Measurements from ENCODE around the gene RAD51B.

Gene RAD51B

GRCh38 chr14:67916430-67916829 lies 96.9 kb downstream of the RAD51B start:
- no peaks in the 10 kb centered on the region for H3K36me3 Mint-ChIP-seq
- H3K4me1 Mint-ChIP-seq: no peaks in the 10 kb centered on the region
- DNase-seq (ENCODE audit: low spot score in 2 of 2) (no peak), ATAC-seq (no peak)
- H3K4me3 Mint-ChIP-seq: no peak overlapping the region
- no peaks in the 10 kb centered on the region for H3K9me3 Mint-ChIP-seq
- no peak overlapping the region for H3K27ac Mint-ChIP-seq

GRCh38 chr14:67917006-67917405 lies 97.4 kb downstream of the RAD51B start:
- Mint-ChIP-seq H3K27ac (no peak overlapping the region), H3K9me3 (no peaks in the 10 kb centered on the region), H3K36me3 (no peaks in the 10 kb centered on the region), H3K4me3 (no peak overlapping the region), H3K4me1 (no peaks in the 10 kb centered on the region)
- DNase-seq (ENCODE audit: low spot score in 2 of 2) (no peak), ATAC-seq (no peak)

GRCh38 chr14:67918838-67919237 lies 99.3 kb downstream of the RAD51B start:
- Mint-ChIP-seq H3K9me3 (no peaks in the 10 kb centered on the region), H3K36me3 (no peaks in the 10 kb centered on the region), H3K4me3 (no peak overlapping the region), H3K4me1 (no peaks in the 10 kb centered on the region), H3K27ac (no peak overlapping the region)
- DNase-seq (ENCODE audit: low spot score in 2 of 2): no peak
- ATAC-seq: no peak

GRCh38 chr14:67919259-67920032 lies 99.9 kb downstream of the RAD51B start:
- H3K36me3 Mint-ChIP-seq: no peaks in the 10 kb centered on the region
- H3K27ac Mint-ChIP-seq: no peak overlapping the region
- DNase-seq (ENCODE audit: low spot score in 2 of 2) (no peak), ATAC-seq (no peak)
- H3K4me1 Mint-ChIP-seq: no peaks in the 10 kb centered on the region
- H3K9me3 Mint-ChIP-seq: no peaks in the 10 kb centered on the region
- no peak overlapping the region for H3K4me3 Mint-ChIP-seq

GRCh38 chr14:67926821-67927220 lies 107.2 kb downstream of the RAD51B start:
- DNase-seq (ENCODE audit: low spot score in 2 of 2) (no peak), ATAC-seq (no peak)
- Mint-ChIP-seq H3K36me3 (no peaks in the 10 kb centered on the region), H3K9me3 (peaks cover 18% of the 10 kb centered on the region), H3K4me3 (no peak overlapping the region), H3K4me1 (no peaks in the 10 kb centered on the region), H3K27ac (no peak overlapping the region)

- no peaks in the 10 kb centered on the region for H3K36me3 Mint-ChIP-seq
- H3K27ac Mint-ChIP-seq: no peak overlapping the region
- H3K9me3 Mint-ChIP-seq: peaks cover 20% of the 10 kb centered on the region
- DNase-seq (ENCODE audit: low spot score in 2 of 2) (no peak), ATAC-seq (no peak)
- no peak overlapping the region for H3K4me3 Mint-ChIP-seq
- no peaks in the 10 kb centered on the region for H3K4me1 Mint-ChIP-seq
Measured at GRCh38 chr14:67927244-67927643, 107.7 kb downstream of the RAD51B start.

GRCh38 chr14:67928375-67928774 lies 108.8 kb downstream of the RAD51B start:
- Mint-ChIP-seq H3K36me3 (no peaks in the 10 kb centered on the region), H3K4me1 (no peaks in the 10 kb centered on the region), H3K9me3 (peaks cover 20% of the 10 kb centered on the region), H3K27ac (no peak overlapping the region), H3K4me3 (no peak overlapping the region)
- DNase-seq (ENCODE audit: low spot score in 2 of 2) (no peak), ATAC-seq (no peak)

GRCh38 chr14:67932708-67933246 lies 113.2 kb downstream of the RAD51B start:
- Mint-ChIP-seq H3K9me3 (peaks cover 18% of the 10 kb centered on the region), H3K4me3 (no peak overlapping the region), H3K36me3 (no peaks in the 10 kb centered on the region), H3K27ac (no peak overlapping the region), H3K4me1 (peaks cover 6% of the 10 kb centered on the region)
- ATAC-seq (no peak), DNase-seq (ENCODE audit: low spot score in 2 of 2) (no peak)

GRCh38 chr14:67933266-67933665 lies 113.7 kb downstream of the RAD51B start:
- Mint-ChIP-seq H3K36me3 (no peaks in the 10 kb centered on the region), H3K27ac (no peak overlapping the region)
- no peak for ATAC-seq

GRCh38 chr14:67934087-67934486 lies 114.5 kb downstream of the RAD51B start:
- no peak overlapping the region for H3K27ac Mint-ChIP-seq
- H3K4me1 Mint-ChIP-seq: peaks cover 6% of the 10 kb centered on the region
- no peak overlapping the region for H3K4me3 Mint-ChIP-seq
- no peak for DNase-seq (ENCODE audit: low spot score in 2 of 2)
- no peaks in the 10 kb centered on the region for H3K36me3 Mint-ChIP-seq
- peaks cover 13% of the 10 kb centered on the region for H3K9me3 Mint-ChIP-seq
- ATAC-seq: peak; percentile 57

More at GRCh38 chr14:67933266-67933665, 113.7 kb downstream of the RAD51B start:
- peaks cover 15% of the 10 kb centered on the region for H3K9me3 Mint-ChIP-seq
- H3K4me1 Mint-ChIP-seq: peaks cover 6% of the 10 kb centered on the region
- H3K4me3 Mint-ChIP-seq: no peak overlapping the region
- no peak for DNase-seq (ENCODE audit: low spot score in 2 of 2)

- DNase-seq (ENCODE audit: low spot score in 2 of 2): no peak
- Mint-ChIP-seq H3K36me3 (no peaks in the 10 kb centered on the region), H3K27ac (no peak overlapping the region), H3K4me1 (peaks cover 6% of the 10 kb centered on the region), H3K9me3 (peaks cover 9% of the 10 kb centered on the region), H3K4me3 (no peak overlapping the region)
- ATAC-seq: no peak
Measured at GRCh38 chr14:67934862-67935261, 115.3 kb downstream of the RAD51B start.

GRCh38 chr14:67935371-67935770 lies 115.8 kb downstream of the RAD51B start:
- no peak for DNase-seq (ENCODE audit: low spot score in 2 of 2)
- no peak for ATAC-seq
- H3K4me3 Mint-ChIP-seq: no peak overlapping the region
- peaks cover 6% of the 10 kb centered on the region for H3K4me1 Mint-ChIP-seq
- peaks cover 5% of the 10 kb centered on the region for H3K9me3 Mint-ChIP-seq
- H3K36me3 Mint-ChIP-seq: no peaks in the 10 kb centered on the region
- H3K27ac Mint-ChIP-seq: no peak overlapping the region

GRCh38 chr14:67938071-67938470 lies 118.5 kb downstream of the RAD51B start:
- no peak for DNase-seq (ENCODE audit: low spot score in 2 of 2)
- Mint-ChIP-seq H3K4me1 (peaks cover 6% of the 10 kb centered on the region), H3K36me3 (no peaks in the 10 kb centered on the region), H3K4me3 (no peak overlapping the region), H3K9me3 (no peaks in the 10 kb centered on the region), H3K27ac (no peak overlapping the region)
- ATAC-seq: no peak

GRCh38 chr14:67940486-67941455 lies 121.2 kb downstream of the RAD51B start:
- Mint-ChIP-seq H3K36me3 (no peaks in the 10 kb centered on the region), H3K4me1 (no peaks in the 10 kb centered on the region), H3K4me3 (no peak overlapping the region), H3K9me3 (no peaks in the 10 kb centered on the region), H3K27ac (no peak overlapping the region)
- no peak for DNase-seq (ENCODE audit: low spot score in 2 of 2)
- ATAC-seq: no peak

GRCh38 chr14:67941456-67942018 lies 122.0 kb downstream of the RAD51B start:
- Mint-ChIP-seq H3K4me1 (no peaks in the 10 kb centered on the region), H3K36me3 (no peaks in the 10 kb centered on the region), H3K9me3 (no peaks in the 10 kb centered on the region), H3K4me3 (no peak overlapping the region), H3K27ac (no peak overlapping the region)
- no peak for ATAC-seq
- DNase-seq (ENCODE audit: low spot score in 2 of 2): no peak
